Uterus (tissue), 2 donors: ENCODE data around the gene R3HDM2.

Experiments used
- POLR2A ChIP-seq, 2 donors: fragments of 450-650 bp; IDR thresholded peaks; one replicate each; pipeline ENCODE4 v1.6.1; 2016; ENCODE audit warnings: antibody characterized with exemption in 2 of 2, mild to moderate bottlenecking in 1 of 2, moderate library complexity in 1 of 2
- TF ChIP-seq, protein P1 (sequence below), 4 experiments: fragments of 200-600 bp in 2 of 4; fragments of 450-650 bp in 2 of 4; sonication (generic) in 2 of 4; IDR thresholded peaks; one replicate each; pipeline ENCODE4 v1.5.1; 2016 to 2019; ENCODE audit warnings: antibody characterized with exemption in 4 of 4, mild to moderate bottlenecking in 2 of 4, moderate library complexity in 1 of 4

DNA sequence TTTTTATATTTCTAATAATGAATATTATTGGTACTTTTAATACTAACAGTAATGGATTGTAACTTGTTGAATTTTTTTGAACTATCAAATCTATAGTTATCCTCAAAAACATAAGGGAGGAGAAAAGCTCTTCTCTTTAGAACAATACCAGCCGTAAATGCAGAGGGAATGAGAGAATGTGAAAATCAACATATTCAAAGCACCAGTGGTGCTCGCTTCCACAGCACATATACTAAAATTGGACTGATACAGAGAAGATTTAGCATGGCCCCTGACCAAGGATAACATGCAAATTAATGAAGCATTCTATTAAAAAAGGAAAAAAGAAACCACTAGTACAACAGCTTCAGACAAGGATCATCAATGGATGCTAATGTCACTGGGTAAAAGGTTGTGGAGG, 15.8 kb downstream of the R3HDM2 start:
- TF ChIP-seq POLR2A (IDR thresholded peaks at IDR 0.05): no peak
- TF ChIP-seq, protein P1, sequence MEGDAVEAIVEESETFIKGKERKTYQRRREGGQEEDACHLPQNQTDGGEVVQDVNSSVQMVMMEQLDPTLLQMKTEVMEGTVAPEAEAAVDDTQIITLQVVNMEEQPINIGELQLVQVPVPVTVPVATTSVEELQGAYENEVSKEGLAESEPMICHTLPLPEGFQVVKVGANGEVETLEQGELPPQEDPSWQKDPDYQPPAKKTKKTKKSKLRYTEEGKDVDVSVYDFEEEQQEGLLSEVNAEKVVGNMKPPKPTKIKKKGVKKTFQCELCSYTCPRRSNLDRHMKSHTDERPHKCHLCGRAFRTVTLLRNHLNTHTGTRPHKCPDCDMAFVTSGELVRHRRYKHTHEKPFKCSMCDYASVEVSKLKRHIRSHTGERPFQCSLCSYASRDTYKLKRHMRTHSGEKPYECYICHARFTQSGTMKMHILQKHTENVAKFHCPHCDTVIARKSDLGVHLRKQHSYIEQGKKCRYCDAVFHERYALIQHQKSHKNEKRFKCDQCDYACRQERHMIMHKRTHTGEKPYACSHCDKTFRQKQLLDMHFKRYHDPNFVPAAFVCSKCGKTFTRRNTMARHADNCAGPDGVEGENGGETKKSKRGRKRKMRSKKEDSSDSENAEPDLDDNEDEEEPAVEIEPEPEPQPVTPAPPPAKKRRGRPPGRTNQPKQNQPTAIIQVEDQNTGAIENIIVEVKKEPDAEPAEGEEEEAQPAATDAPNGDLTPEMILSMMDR (IDR thresholded peaks at IDR 0.05): no peak
